MV-4-11 (cell line): ENCODE measurements around the gene PTGER3.

ENCODE experiments used
- DNase-seq: peaks from one replicate; lab custom pipeline; 2025; lab: John Stamatoyannopoulos, UW

The PTGER3 gene

GRCh38 chr1:70947835-70948234 lies 99.8 kb downstream of the PTGER3 start:
- DNase-seq = peak; percentile 41

- DNase-seq = no peak
Measured at GRCh38 chr1:70945676-70946075, 101.9 kb downstream of the PTGER3 start.

DNA sequence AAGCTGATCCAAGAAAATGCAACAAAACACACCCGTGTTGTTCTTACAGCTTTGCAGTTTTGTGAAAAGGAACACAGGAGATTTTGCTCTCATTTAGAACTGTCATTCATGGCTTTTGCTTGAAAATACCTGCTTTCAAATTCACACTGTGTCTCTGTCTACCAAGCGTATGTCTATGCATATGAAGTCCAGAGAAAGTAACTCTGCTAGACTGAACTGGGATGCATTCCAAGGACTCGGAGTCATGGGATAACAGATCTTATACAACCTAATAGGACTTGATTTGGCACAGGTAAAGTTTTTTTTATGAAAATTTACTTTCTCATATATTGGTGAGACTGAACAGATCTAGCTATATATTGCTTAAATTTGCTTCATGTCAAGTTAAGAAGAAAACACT lies 102.4 kb downstream of the PTGER3 start:
- no peak for DNase-seq

DNA sequence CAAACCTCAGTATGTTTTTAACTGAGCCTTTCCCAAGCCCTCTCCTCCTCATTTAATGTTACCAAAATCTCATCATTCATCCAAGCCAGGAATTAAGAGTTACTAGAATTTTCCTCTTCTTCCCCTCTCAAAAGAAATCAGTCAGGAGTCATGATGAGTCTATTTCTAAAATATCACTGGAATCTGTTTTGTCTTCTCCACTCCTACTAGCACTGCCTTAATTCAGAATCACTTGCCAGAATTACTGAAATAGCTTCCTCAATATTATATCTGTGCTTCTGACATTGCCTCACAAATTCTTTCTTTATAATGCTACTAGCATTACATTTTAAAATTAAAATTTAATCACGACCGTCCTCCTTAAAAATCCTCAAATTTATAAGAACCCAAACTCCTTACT lies 106.1 kb downstream of the PTGER3 start:
- no peak for DNase-seq

DNA sequence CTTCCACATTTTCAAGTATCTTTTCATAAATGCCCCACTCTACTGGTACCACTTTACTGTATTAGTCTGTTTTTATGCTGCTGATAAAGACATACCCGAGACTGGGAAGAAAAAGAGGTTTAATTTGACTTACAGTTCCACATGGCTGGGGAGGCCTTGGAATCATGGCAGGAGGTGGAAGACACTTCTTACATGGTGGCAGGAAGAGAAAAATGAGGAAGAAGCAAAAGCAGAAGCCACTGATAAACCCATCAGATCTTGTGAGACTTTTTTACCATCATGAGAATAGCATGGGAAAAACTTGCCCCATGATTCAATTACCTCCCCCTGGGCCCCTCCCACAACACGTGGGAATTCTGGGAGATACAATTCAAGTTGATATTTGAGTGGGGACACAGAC lies 107.2 kb downstream of the PTGER3 start:
- DNase-seq = peak; percentile 58

DNA sequence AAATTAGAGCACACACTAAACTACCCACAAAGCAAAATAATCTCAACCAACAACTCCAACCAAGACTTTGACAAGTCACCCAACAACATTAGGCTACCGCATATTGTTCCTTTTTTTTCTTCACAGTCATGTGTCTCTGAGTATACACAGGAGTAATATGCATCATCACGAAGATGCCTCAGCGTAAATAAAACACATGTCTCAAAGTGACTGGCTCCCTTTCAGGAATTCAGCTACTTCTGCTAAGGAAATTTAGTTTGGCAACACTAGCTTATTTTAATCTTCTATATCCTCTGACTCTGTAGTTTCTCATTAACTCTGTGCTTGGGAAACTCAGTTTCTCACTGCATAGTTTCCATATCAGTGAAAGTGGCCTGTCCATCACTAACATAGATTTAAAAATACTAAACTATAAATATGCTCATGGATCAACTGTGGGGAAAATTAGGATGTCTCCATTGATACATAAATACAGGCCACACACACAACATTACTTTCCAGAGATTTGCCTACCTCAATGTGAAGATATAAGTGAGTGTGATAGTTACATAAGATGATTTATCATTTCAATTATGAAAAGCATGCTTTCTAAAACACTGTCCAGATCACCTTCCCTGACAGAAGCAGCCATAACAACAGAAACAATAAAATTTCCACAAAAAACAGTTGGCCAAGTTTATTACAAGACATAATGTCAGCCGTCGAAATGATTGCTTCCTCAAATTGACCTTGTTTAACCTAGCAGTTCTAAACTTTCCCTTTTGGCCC lies 113.2 kb downstream of the PTGER3 start:
- DNase-seq = no peak

DNA sequence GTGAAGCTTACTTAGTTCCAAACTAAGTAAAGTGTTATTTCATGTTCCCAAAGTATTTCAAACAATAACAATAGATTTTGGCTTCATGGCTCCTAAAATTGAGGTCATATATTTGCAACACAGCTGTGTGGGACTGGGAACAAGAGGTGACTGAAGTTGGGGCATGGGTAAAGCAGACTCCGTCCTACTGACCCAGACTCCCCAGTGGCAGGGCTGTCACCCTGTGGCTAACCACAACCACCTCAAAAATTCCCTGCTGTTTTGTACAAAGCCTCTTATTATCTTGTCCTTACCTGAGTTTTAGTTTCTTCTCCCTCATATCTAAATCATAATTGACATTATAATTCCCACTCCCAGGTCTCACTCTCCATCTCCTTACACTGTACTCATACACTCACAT lies 117.6 kb downstream of the PTGER3 start:
- DNase-seq = peak; percentile 10

DNA sequence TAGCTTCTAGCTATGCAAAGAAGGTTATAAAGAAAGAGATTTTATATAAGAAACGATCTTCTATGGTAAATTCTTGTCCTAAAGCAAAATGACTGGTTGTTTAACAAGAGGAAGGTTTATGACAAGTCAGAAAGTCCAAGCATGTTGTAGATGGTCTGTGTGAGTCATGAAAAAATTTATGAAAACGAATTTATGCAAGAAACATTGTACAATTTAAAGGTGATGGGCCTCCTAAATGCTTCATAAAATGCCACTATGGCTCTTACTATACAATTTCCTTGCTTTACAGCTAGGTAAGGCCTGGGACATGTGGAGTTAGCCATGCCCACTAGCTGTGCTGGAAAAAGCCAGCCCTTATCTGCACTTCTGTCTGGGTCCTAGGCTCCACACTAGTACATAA lies 125.4 kb downstream of the PTGER3 start:
- no peak for DNase-seq
